SU-DHL-6 (cell line): ENCODE measurements around the gene TDRD10.

ENCODE experiments used
- H2AFZ ChIP-seq: fragments of 200-600 bp; sonication (generic); 2 replicates; pipeline ENCODE4 v1.6.1; 2014; ENCODE audit warnings: low read depth, mild to moderate bottlenecking, moderate library complexity, mixed read lengths, antibody characterized with exemption, low read length; ENCODE audit not compliant: severe bottlenecking
- H3F3A ChIP-seq: fragments of 200-600 bp; shearing (Covaris generic); 2 replicates; pipeline ENCODE4 v1.6.0; 2016; ENCODE audit warnings: antibody characterized with exemption, mild to moderate bottlenecking; ENCODE audit not compliant: insufficient read depth
- H3K27ac ChIP-seq: fragments of 200-600 bp; sonication (generic); 2 replicates; pipeline ENCODE4 v1.5.1; 2016; ENCODE audit warnings: low read depth, mild to moderate bottlenecking, low read length, moderate library complexity, mixed read lengths
- H3K27me3 ChIP-seq: fragments of 200-600 bp; sonication (generic), shearing (Covaris generic); 2 replicates; pipeline ENCODE4 v1.6.0; 2014; ENCODE audit warnings: mild to moderate bottlenecking, low read length
- H3K36me3 ChIP-seq: fragments of 200-600 bp; sonication (generic); 2 replicates; pipeline ENCODE4 v1.6.1; 2014; ENCODE audit warnings: mild to moderate bottlenecking, low read length, mixed read lengths
- H3K4me2 ChIP-seq: fragments of 300-600, 200-600 bp; shearing (Covaris generic), sonication (generic); 2 replicates; pipeline ENCODE4 v1.6.0; 2014; ENCODE audit warnings: low read length, low read depth, mild to moderate bottlenecking; ENCODE audit not compliant: poor library complexity, severe bottlenecking
- H3K4me3 ChIP-seq: fragments of 200-600 bp; sonication (generic); 2 replicates; pipeline ENCODE4 v1.5.1; 2014; ENCODE audit warnings: antibody characterized with exemption, low read length, mild to moderate bottlenecking, mixed read lengths; ENCODE audit not compliant: insufficient read depth, poor library complexity, severe bottlenecking
- H3K79me2 ChIP-seq: fragments of 200-600 bp; sonication (generic); 2 replicates; pipeline ENCODE4 v1.6.1; 2014; ENCODE audit warnings: mild to moderate bottlenecking, low read length, moderate library complexity; ENCODE audit not compliant: insufficient read depth
- H3K9ac ChIP-seq: fragments of 200-600 bp; sonication (generic); 2 replicates; pipeline ENCODE4 v1.7.0; 2014; ENCODE audit warnings: mild to moderate bottlenecking, low read length
- H3K9me2 ChIP-seq: fragments of 200-600 bp; sonication (generic); replicated peaks from 2 replicates; pipeline ENCODE4 v1.6.1; 2014; ENCODE audit warnings: low read length; ENCODE audit not compliant: insufficient read depth
- H3K9me3 ChIP-seq: fragments of 200-600 bp; sonication (generic); 2 replicates; pipeline ENCODE4 v1.6.1; 2014; ENCODE audit warnings: low read length, mixed read lengths; ENCODE audit not compliant: insufficient read depth
- H4K20me1 ChIP-seq: fragments of 200-600 bp; sonication (generic); 2 replicates; pipeline ENCODE4 v1.6.1; 2014; ENCODE audit warnings: low read depth, mild to moderate bottlenecking, antibody characterized with exemption, low read length, moderate library complexity, mixed read lengths
- CTCF ChIP-seq: fragments of 200-600 bp; sonication (generic); IDR thresholded peaks from one replicate; pipeline ENCODE4 v1.5.1; 2017; ENCODE audit warnings: antibody characterized with exemption, mild to moderate bottlenecking, low read length, moderate library complexity; ENCODE audit not compliant: insufficient read depth, poor library complexity, severe bottlenecking
- EZH2phosphoT487 ChIP-seq: fragments of 200-600 bp; sonication (generic), shearing (Covaris generic); conservative IDR thresholded peaks from 2 replicates; pipeline ENCODE4 v1.6.1; 2018; ENCODE audit warnings: mild to moderate bottlenecking, antibody characterized with exemption, low read length, moderate library complexity, mixed read lengths

TDRD10 gene

GRCh38 chr1:154594811-154595210 is 92.8 kb downstream of the TDRD10 start:
- Histone ChIP-seq H3K9ac (no peak overlapping the region), H3K9me3 (no peaks in the 10 kb centered on the region), H3K4me3 (no peak overlapping the region), H3K27me3 (no peaks in the 10 kb centered on the region), H3K36me3 (peaks cover 26% of the 10 kb centered on the region), H3F3A (no peaks in the 10 kb centered on the region), H3K79me2 (0 out of 2 replicates have a peak, but pooled peaks cover 4% of the 10 kb centered on the region), H3K4me2 (no peak overlapping the region), H3K27ac (no peak overlapping the region), H2AFZ (no peak overlapping the region), H4K20me1 (no peaks in the 10 kb centered on the region), H3K9me2 (no peaks in the 10 kb centered on the region)
- TF ChIP-seq EZH2phosphoT487 = no peak
- TF ChIP-seq CTCF = no peak

GRCh38 chr1:154595621-154596020 is 93.6 kb downstream of the TDRD10 start:
- TF ChIP-seq EZH2phosphoT487 (no peak), CTCF (no peak)
- peaks cover 26% of the 10 kb centered on the region for H3K36me3 ChIP-seq
- H3K27me3 ChIP-seq = no peaks in the 10 kb centered on the region
- H3F3A ChIP-seq = no peaks in the 10 kb centered on the region
- H3K4me2 ChIP-seq = no peak overlapping the region
- H2AFZ ChIP-seq = no peak overlapping the region
- no peak overlapping the region for H3K27ac ChIP-seq
- H3K4me3 ChIP-seq = no peak overlapping the region
- peaks cover 5% of the 10 kb centered on the region; the same call in 1 of the 2 replicates for H3K79me2 ChIP-seq
- no peaks in the 10 kb centered on the region for H3K9me3 ChIP-seq
- no peaks in the 10 kb centered on the region for H3K9me2 ChIP-seq
- no peaks in the 10 kb centered on the region for H4K20me1 ChIP-seq
- H3K9ac ChIP-seq = no peak overlapping the region
